ENCODE measurements around the gene TNNI3K.

DNA sequence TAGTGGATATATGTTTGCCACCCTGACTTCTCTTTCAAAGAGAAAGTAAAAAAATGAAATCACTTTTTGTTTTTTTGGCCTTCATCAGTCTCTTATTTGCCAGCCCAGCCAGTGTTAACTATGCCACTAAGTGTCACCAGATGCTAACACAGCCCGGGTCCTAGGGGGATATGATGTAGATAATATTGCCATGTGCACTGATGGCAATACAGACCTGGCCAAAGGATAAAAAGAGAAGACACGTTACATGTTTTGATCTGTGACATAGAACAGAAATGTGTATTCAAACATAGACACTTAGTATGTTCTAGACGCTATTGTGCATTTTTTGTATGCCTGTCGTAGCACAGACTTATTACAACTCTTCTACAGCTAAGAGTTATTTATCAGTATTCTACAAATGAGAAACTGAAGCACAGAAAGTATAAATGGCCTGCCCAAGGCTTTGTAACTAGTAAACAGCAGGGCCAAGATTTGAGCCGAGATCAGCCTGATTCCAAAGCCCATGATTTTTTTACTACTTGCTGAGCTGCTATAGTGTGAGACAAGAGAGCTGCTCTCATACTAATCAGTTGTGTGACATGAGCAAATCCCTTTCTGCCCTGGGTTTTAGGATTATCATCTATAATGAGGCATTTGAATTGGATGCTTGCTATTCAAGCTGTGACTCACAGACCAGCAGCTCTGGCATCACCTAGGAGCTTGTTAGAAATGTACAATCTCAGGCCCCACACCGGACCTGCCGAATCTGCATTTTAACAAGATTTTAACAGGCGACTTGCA, 270.9 kb downstream of the TNNI3K start:
- no peak for TF ChIP-seq POLR2AphosphoS5 (IDR thresholded peaks at IDR 0.05; ENCODE audit: low read depth, low read length)
- TF ChIP-seq POLR2A (IDR thresholded peaks at IDR 0.05; ENCODE audit: low read depth, low read length), result no peak
